Keratinocyte (primary cell): ENCODE results near the gene CYP46A1. TPM values are rescaled to one million over a fixed set of nuclear protein-coding genes. Genes with fewer than 3 reads are reported as not detected.

Experiments used
- DNase-seq: peaks from one replicate; pipeline ENCODE4 v3.0.0-alpha.2; 2011; ENCODE audit warnings: low read depth, missing footprints, low spot score
- FAIRE-seq: peaks from 2 replicates; lab custom pipeline; 2011; peaks lifted over from hg19 to GRCh38; lab: Jason Lieb, UNC
- H2AFZ ChIP-seq: 2 replicates; pipeline ENCODE4 v1.6.0; 2012; ENCODE audit warnings: low read length, control low read depth, inconsistent platforms; ENCODE audit not compliant: control insufficient read depth
- H3K27ac ChIP-seq: 2 replicates; pipeline ENCODE4 v1.5.1; 2011; ENCODE audit warnings: low read length; ENCODE audit not compliant: control insufficient read depth, insufficient read depth
- H3K27me3 ChIP-seq: 3 replicates; pipeline ENCODE4 v1.6.0; 2011; ENCODE audit warnings: low read length; ENCODE audit not compliant: control insufficient read depth, insufficient read depth; ENCODE audit errors: extremely low read depth
- H3K36me3 ChIP-seq, 2 experiments: 2 replicates in 1 of 2; 3 replicates in 1 of 2; pipeline ENCODE4 v1.5.1; 2011; ENCODE audit warnings: low read length in 2 of 2, mild to moderate bottlenecking in 1 of 2; ENCODE audit not compliant: control insufficient read depth in 2 of 2, insufficient read depth in 2 of 2; ENCODE audit errors: extremely low read depth in 1 of 2
- H3K4me1 ChIP-seq: 3 replicates; pipeline ENCODE4 v1.5.1; 2011; ENCODE audit warnings: low read length; ENCODE audit not compliant: control insufficient read depth, insufficient read depth; ENCODE audit errors: extremely low read depth
- H3K4me2 ChIP-seq: 3 replicates; pipeline ENCODE4 v1.6.0; 2011; ENCODE audit warnings: low read depth, low read length; ENCODE audit not compliant: control insufficient read depth, insufficient read depth; ENCODE audit errors: extremely low read depth
- H3K4me3 ChIP-seq, 3 experiments: fragments of 200-600 bp in 1 of 3; sonication (generic) in 1 of 3; 2 replicates in 2 of 3; 3 replicates in 1 of 3; pipeline ENCODE4 v1.5.1; 2011 to 2016; ENCODE audit warnings: low read length in 3 of 3, mild to moderate bottlenecking in 3 of 3, control low read depth in 2 of 3, inconsistent platforms in 1 of 3, low read depth in 1 of 3, mixed read lengths in 1 of 3, mixed run types in 1 of 3, moderate library complexity in 1 of 3; ENCODE audit not compliant: control insufficient read depth in 2 of 3, insufficient read depth in 2 of 3; ENCODE audit errors: extremely low read depth in 1 of 3
- H3K79me2 ChIP-seq: 2 replicates; pipeline ENCODE4 v1.6.0; 2012; ENCODE audit warnings: low read length; ENCODE audit not compliant: control insufficient read depth, insufficient read depth
- H3K9ac ChIP-seq: 3 replicates; pipeline ENCODE4 v1.6.0; 2011; ENCODE audit warnings: low read length; ENCODE audit not compliant: control insufficient read depth, insufficient read depth; ENCODE audit errors: extremely low read depth
- H3K9me1 ChIP-seq: 3 replicates; pipeline ENCODE4 v1.6.0; 2011; ENCODE audit warnings: low read length; ENCODE audit not compliant: control insufficient read depth, insufficient read depth; ENCODE audit errors: extremely low read depth
- H3K9me3 ChIP-seq: 2 replicates; pipeline ENCODE4 v1.5.1; 2012; ENCODE audit warnings: low read depth, low read length; ENCODE audit not compliant: control insufficient read depth
- H4K20me1 ChIP-seq: 3 replicates; pipeline ENCODE4 v1.6.0; 2011; ENCODE audit warnings: low read length; ENCODE audit not compliant: control insufficient read depth, insufficient read depth; ENCODE audit errors: extremely low read depth
- EZH2 ChIP-seq: IDR thresholded peaks from one replicate; pipeline ENCODE4 v1.6.1; 2012; ENCODE audit warnings: inconsistent platforms, mild to moderate bottlenecking, low read length, moderate library complexity
- dilution Hi-C: fragments of 300-500 bp; cut with MboI; formaldehyde crosslinking; loops from one replicate; pipeline ENCODE4 v1.7.0; 2020; ENCODE audit warnings: low sequenced_read_pairs; ENCODE audit not compliant: extremely low pct_ligation_motif_present
- polyA plus RNA-seq, 5 experiments: library from polyadenylated mRNA; depleted of rRNA in 3 of 5; stranded (reverse) in 3 of 5; stranded (forward) in 1 of 5; unstranded in 1 of 5; fragments of >200 nt; gene quantifications; 1 replicate in 1 of 5; 2 replicates in 3 of 5; 3 replicates in 1 of 5; pipeline versions ENCODE4 v1.2.1 to v1.2.3, GENCODE V29; 2011 to 2012; ENCODE audit warnings: missing spikeins in 2 of 5, low read depth in 1 of 5, low replicate concordance in 1 of 5
- TF ChIP-seq, protein P1 (sequence below), 3 experiments: IDR thresholded peaks in 1 of 3; conservative IDR thresholded peaks in 1 of 3; optimal IDR thresholded peaks in 1 of 3; 2 replicates in 2 of 3; 3 replicates in 1 of 3; pipeline versions ENCODE3 to v1.5.1; 2011; ENCODE audit warnings: low read length in 3 of 3, mild to moderate bottlenecking in 3 of 3, moderate library complexity in 2 of 3, control low read depth in 1 of 3, inconsistent platforms in 1 of 3; ENCODE audit not compliant: insufficient read depth in 2 of 3; ENCODE audit errors: extremely low read depth in 1 of 3

CYP46A1 gene
- polyA plus RNA-seq, 1 donor (not counting 4 experiments of a cell fraction or from before 2014, with no cell fraction given): 0.01 TPM

DNA sequence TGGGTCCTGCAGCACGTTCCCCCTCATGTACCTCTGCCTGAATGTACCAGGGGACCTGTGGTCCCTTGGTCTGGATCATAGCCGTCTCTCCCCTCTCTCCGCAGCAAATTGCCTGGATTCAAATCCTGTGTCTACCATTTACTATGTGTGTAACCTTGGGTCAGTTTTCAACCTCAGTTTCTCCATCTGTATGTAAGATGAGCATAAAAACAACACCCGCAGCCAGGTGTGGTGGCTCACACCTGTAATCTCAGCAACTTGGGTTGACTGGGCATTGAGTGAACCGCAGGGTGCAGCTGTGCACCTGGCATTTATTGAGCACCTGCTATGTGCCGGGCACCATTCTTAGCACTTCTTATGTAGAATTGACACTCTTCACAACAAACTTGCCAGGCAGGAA, 14.1 kb downstream of the CYP46A1 start:
- Histone ChIP-seq H3K36me3 (no peaks in the 10 kb centered on the region), H3K9ac (no peak overlapping the region), H3K9me1 (no peaks in the 10 kb centered on the region), H4K20me1 (no peaks in the 10 kb centered on the region), H3K27me3 (peaks cover 13% of the 10 kb centered on the region), H3K79me2 (no peaks in the 10 kb centered on the region), H3K4me3 (no peak overlapping the region), H3K4me1 (no peaks in the 10 kb centered on the region), H3K27ac (no peak overlapping the region), H2AFZ (no peak overlapping the region), H3K4me2 (no peak overlapping the region), H3K9me3 (peaks cover 3% of the 10 kb centered on the region)
- TF ChIP-seq, protein P1, sequence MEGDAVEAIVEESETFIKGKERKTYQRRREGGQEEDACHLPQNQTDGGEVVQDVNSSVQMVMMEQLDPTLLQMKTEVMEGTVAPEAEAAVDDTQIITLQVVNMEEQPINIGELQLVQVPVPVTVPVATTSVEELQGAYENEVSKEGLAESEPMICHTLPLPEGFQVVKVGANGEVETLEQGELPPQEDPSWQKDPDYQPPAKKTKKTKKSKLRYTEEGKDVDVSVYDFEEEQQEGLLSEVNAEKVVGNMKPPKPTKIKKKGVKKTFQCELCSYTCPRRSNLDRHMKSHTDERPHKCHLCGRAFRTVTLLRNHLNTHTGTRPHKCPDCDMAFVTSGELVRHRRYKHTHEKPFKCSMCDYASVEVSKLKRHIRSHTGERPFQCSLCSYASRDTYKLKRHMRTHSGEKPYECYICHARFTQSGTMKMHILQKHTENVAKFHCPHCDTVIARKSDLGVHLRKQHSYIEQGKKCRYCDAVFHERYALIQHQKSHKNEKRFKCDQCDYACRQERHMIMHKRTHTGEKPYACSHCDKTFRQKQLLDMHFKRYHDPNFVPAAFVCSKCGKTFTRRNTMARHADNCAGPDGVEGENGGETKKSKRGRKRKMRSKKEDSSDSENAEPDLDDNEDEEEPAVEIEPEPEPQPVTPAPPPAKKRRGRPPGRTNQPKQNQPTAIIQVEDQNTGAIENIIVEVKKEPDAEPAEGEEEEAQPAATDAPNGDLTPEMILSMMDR (optimal IDR thresholded peaks at IDR 0.05 in 1 of 3, IDR thresholded peaks at IDR 0.05 in 1 of 3, conservative IDR thresholded peaks at IDR 0.05 in 1 of 3; ENCODE audit: extremely low read depth in 1 of 3, insufficient read depth in 2 of 3, low read length in 3 of 3): no peak
- TF ChIP-seq EZH2: no peak
- dilution Hi-C loops: no loop called here
- DNase-seq: no peak
- no peak for FAIRE-seq

DNA sequence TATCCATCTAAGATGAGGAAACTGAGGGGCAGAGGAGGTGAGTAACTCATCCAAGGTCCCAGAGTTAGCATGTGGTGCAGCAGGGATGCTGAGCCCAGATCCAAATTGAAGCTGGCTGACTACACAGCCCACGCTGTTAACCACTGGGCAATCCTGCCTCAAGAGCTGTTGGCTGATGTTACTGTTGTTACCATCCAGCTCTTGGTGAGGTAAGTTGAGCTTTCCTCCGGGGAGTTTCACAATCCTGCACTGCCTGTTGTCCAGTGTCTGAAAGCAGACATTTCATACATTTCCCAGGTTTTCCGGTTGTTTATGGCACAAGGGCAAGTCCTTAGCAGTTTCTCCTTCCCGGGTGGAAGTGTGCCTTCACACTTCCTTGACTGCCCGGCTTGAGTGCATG, 14.5 kb downstream of the CYP46A1 start:
- Histone ChIP-seq H3K9me3 (peaks cover 6% of the 10 kb centered on the region), H3K36me3 (no peaks in the 10 kb centered on the region), H3K9me1 (no peaks in the 10 kb centered on the region), H3K27ac (no peak overlapping the region), H3K27me3 (peaks cover 13% of the 10 kb centered on the region), H3K9ac (no peak overlapping the region), H3K4me3 (no peak overlapping the region), H3K79me2 (no peaks in the 10 kb centered on the region), H4K20me1 (no peaks in the 10 kb centered on the region), H3K4me2 (no peak overlapping the region), H2AFZ (no peak overlapping the region), H3K4me1 (no peaks in the 10 kb centered on the region)
- no peak for DNase-seq
- FAIRE-seq: no peak
- TF ChIP-seq, protein P1 (optimal IDR thresholded peaks at IDR 0.05 in 1 of 3, IDR thresholded peaks at IDR 0.05 in 1 of 3, conservative IDR thresholded peaks at IDR 0.05 in 1 of 3; ENCODE audit: extremely low read depth in 1 of 3, insufficient read depth in 2 of 3, low read length in 3 of 3): no peak
- dilution Hi-C loops: no loop called here
